ENCODE results near the gene USP6NL. TPM values are rescaled to one million over a fixed set of nuclear protein-coding genes. Genes with fewer than 3 reads are reported as not detected.

USP6NL gene
- polyA plus RNA-seq, 1 of the 3 experiments (the other 2 are of a cell fraction): 8.9 TPM

DNA sequence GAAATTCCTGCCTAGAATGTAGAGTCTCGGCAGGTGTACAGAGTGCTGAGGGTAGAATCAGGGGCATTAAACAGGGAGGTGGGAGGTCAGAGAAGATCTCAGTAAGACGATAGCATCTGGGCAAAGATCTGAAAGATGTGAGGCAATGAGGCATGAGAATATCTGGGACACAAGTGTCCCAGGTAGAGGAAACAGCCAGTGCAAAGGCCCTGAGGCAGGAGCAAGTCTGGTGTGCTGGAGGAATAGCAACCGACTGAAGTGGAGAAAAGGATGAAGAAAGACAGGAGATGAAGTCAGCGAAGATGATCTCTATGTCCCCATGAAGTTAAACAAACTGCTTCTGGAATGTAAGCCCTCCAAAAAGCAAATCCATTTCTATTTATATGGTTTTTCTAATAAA, 84.4 kb downstream of the USP6NL start:
- Histone ChIP-seq H3K4me1 (ENCODE audit: control insufficient read depth in 1 of 2, insufficient read depth in 2 of 2, low read depth in 1 of 2, low read length in 1 of 2) (peaks cover 3 to 7% of the 10 kb centered on the region in 2 experiments; a peak in 2 of 4 replicates), H3K36me3 (replicated peaks in 1 of 2; ENCODE audit: control insufficient read depth in 1 of 2, insufficient read depth in 2 of 2, low read length in 1 of 2) (peaks cover 0 to 9% of the 10 kb centered on the region in 2 experiments), H3K4me3 (ENCODE audit: low read depth in 2 of 2, low read length in 1 of 2) (no peak overlapping the region), H3K79me2 (ENCODE audit: insufficient read depth) (peaks cover 9% of the 10 kb centered on the region; the same call in 1 of the 2 replicates), H3K9ac (no peak overlapping the region), H3K4me2 (no peak overlapping the region), H3K9me2 (no peaks in the 10 kb centered on the region), H4K20me1 (ENCODE audit: insufficient read depth) (no peaks in the 10 kb centered on the region), H3K27ac (ENCODE audit: low read depth in 2 of 2, low read length in 1 of 2) (no peak overlapping the region), H3K27me3 (ENCODE audit: insufficient read depth) (no peaks in the 10 kb centered on the region), H3K9me3 (no peaks in the 10 kb centered on the region), H2AFZ (ENCODE audit: low read depth) (no peak overlapping the region), H3F3A (replicated peaks; ENCODE audit: insufficient read depth) (no peaks in the 10 kb centered on the region)
- 90% methylated on average over 4 of the region's 4 CpGs for WGBS (ENCODE audit: low lambda C conversion rate)
- no peak for DNase-seq
- TF ChIP-seq SMC3 (IDR thresholded peaks at IDR 0.05; ENCODE audit: low read depth, low read length): no peak
- no peak for TF ChIP-seq CTCF (IDR thresholded peaks at IDR 0.05)
- no peak for TF ChIP-seq FOXJ3 (CRISPR knock-in tag; IDR thresholded peaks at IDR 0.05)
- TF ChIP-seq RFX5 (IDR thresholded peaks at IDR 0.05; ENCODE audit: low read length): no peak
- no peak for TF ChIP-seq JUND (IDR thresholded peaks at IDR 0.05)
- no peak for TF ChIP-seq USF2 (IDR thresholded peaks at IDR 0.05; ENCODE audit: borderline replicate concordance, low read depth, low read length)
- TF ChIP-seq EP300 (IDR thresholded peaks at IDR 0.05; ENCODE audit: borderline replicate concordance in 1 of 2, low read depth in 1 of 2, low read length in 1 of 2): no peak
- TF ChIP-seq USF1 (IDR thresholded peaks at IDR 0.05; ENCODE audit: borderline replicate concordance, low read depth): no peak
- TF ChIP-seq CHD2 (IDR thresholded peaks at IDR 0.05; ENCODE audit: low read length, partially characterized antibody): no peak
- TF ChIP-seq, protein P1, sequence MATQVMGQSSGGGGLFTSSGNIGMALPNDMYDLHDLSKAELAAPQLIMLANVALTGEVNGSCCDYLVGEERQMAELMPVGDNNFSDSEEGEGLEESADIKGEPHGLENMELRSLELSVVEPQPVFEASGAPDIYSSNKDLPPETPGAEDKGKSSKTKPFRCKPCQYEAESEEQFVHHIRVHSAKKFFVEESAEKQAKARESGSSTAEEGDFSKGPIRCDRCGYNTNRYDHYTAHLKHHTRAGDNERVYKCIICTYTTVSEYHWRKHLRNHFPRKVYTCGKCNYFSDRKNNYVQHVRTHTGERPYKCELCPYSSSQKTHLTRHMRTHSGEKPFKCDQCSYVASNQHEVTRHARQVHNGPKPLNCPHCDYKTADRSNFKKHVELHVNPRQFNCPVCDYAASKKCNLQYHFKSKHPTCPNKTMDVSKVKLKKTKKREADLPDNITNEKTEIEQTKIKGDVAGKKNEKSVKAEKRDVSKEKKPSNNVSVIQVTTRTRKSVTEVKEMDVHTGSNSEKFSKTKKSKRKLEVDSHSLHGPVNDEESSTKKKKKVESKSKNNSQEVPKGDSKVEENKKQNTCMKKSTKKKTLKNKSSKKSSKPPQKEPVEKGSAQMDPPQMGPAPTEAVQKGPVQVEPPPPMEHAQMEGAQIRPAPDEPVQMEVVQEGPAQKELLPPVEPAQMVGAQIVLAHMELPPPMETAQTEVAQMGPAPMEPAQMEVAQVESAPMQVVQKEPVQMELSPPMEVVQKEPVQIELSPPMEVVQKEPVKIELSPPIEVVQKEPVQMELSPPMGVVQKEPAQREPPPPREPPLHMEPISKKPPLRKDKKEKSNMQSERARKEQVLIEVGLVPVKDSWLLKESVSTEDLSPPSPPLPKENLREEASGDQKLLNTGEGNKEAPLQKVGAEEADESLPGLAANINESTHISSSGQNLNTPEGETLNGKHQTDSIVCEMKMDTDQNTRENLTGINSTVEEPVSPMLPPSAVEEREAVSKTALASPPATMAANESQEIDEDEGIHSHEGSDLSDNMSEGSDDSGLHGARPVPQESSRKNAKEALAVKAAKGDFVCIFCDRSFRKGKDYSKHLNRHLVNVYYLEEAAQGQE (IDR thresholded peaks at IDR 0.05; ENCODE audit: low read depth, low read length): no peak
- no peak for TF ChIP-seq FOSL2 (IDR thresholded peaks at IDR 0.05; ENCODE audit: borderline replicate concordance, low read depth)
- TF ChIP-seq RAD21 (IDR thresholded peaks at IDR 0.05; ENCODE audit: low read length): no peak
- TF ChIP-seq NFIC (IDR thresholded peaks at IDR 0.05; ENCODE audit: borderline replicate concordance): no peak
- TF ChIP-seq RCOR1 (IDR thresholded peaks at IDR 0.05; ENCODE audit: low read length): no peak
- TF ChIP-seq EZH2phosphoT487 (IDR thresholded peaks at IDR 0.05; ENCODE audit: borderline replicate concordance, low read depth): no peak
- no peak for TF ChIP-seq GABPA (IDR thresholded peaks at IDR 0.05; ENCODE audit: low read depth)
- ChIA-PET CTCF (interaction anchor here (1.3 kb wide), 1 partner anchor 12 kb away, joined by 3 read pairs; no protein-coding TSS in a partner anchor), POLR2A (no interaction called here)
